ENCODE data around the gene MELK. TPM values are rescaled to one million over a fixed set of nuclear protein-coding genes. Genes with fewer than 3 reads are reported as not detected.

The MELK gene
- total RNA-seq, 1 donor from 2014 or later, result 56.0 TPM

DNA sequence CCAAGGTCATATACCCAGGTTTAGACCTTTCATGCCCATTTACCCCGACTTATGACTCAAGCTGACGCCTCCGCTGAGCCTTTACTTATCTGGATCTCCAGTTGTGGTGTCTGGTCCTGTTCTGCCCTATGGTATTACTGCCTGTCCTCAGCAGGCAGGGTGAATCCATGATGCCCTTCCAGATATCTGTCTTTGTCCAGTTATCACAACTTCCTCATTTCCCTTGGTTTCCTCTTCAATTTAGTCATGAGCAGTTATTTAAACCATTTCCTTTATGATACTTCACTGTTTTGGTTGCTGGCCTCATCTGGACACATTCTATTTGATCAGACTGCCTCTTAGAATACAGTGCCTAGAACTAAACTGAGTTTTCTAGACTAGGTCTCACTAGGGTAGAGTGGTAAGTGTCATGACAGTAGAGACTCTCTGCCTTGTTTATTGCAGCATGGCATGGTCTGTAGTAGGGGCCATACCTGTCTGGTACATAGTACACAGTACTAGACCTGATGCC is 93.3 kb downstream of the MELK start:
- intact Hi-C loops (cut with micrococcal nuclease), result no loop called here

DNA sequence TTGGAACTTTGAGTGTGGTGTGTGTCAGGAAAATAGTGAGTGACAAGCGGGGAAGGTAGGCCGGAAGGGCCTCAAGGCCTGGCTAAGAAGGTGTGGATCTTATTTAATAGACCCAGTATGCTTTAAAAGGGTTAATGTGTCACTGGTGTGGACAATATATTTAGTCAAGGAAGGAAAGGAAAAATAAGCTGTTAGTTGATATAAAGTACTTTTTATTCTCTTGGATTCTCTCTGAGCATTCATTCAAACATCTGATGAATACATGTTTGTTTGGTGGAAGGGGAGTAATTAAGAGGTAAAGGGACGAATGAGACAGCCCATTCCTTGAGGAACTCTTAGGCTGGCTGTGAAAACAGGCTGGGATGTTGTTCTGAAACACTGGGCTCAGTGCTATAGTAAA is 98.9 kb downstream of the MELK start:
- intact Hi-C loops (cut with micrococcal nuclease), result no loop called here

- intact Hi-C loops (cut with micrococcal nuclease), result no loop called here
Measured at GRCh38 chr9:36676091-36676490, 103.4 kb downstream of the MELK start.

- intact Hi-C loops (cut with micrococcal nuclease), result no loop called here
Measured at GRCh38 chr9:36676778-36677485, 104.2 kb downstream of the MELK start.

DNA sequence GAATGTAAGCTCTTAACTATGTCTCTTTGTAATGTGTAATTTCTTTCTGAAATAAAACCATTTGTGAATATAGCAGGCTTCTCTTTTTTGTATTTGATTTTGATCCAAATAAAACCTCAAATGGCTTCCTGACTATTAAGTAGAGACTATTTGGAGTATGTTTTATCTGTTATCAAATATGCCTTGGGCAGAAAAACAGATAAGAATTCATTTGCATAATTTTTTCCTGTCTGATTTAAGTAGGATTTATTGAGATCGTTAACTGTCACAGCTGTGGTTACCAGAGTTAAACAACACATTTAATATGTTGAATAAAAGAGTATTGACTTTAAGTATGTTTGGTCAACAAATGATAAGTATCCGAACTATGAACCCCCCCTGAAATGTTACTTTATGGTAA is 104.9 kb downstream of the MELK start:
- intact Hi-C loops (cut with micrococcal nuclease), result no loop called here

GRCh38 chr9:36679710-36680109 is 107.0 kb downstream of the MELK start:
- intact Hi-C loops (cut with micrococcal nuclease), result no loop called here

DNA sequence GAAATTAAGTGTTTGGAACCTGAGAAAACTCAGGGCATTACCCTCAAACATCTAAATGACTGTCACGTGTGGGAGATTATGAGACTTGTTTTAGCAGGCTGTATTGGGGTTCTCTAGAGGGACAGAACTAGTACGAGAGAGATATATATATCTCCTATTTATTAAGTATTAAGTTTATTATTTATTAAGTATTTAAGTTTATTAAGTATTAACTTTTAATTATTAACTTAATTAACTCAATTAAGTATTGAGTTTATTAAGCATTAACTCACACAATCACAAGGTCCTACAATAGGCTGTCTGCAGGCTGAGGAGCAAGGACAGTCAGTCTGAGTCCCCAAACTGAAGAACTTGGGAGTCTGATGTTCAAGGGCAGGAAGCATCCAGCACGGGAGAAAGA is 113.8 kb downstream of the MELK start:
- intact Hi-C loops (cut with micrococcal nuclease), result no loop called here

DNA sequence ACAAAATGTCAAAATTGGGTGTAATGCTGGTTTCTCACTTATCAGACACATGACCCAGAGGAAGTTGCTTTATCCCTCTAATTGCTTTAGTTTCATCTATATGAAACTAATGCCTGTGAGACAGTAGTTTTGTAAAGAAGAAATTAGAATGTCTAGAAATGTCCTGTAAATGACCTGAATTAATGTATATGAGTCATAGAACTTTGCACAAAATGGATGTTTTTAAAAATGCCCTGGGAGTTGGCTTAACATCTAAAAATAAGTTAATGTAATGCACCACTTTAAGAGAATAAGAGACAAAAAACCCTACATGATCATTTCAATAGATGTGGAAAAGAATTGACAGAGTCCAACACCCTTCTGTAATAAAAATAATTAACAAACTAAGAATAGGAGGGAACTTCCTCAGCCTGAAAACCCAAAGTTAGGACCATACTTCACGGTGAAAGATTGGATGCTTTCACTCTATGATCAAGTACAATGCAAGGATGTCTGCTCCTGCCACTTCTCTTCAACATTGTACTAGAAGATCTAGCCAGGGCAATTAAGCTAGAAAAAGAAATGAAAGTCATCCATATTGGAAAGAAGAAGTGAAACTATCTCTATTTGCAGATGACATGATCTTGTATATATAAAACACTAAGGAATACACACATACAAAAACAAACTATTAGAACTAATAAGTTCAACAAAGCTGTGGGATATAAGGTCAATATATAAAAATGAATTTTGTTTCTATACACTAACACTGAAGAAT is 117.9 kb downstream of the MELK start:
- intact Hi-C loops (cut with micrococcal nuclease), result no loop called here

GRCh38 chr9:36691671-36692070 is 119.0 kb downstream of the MELK start:
- intact Hi-C loops (cut with micrococcal nuclease), result no loop called here

DNA sequence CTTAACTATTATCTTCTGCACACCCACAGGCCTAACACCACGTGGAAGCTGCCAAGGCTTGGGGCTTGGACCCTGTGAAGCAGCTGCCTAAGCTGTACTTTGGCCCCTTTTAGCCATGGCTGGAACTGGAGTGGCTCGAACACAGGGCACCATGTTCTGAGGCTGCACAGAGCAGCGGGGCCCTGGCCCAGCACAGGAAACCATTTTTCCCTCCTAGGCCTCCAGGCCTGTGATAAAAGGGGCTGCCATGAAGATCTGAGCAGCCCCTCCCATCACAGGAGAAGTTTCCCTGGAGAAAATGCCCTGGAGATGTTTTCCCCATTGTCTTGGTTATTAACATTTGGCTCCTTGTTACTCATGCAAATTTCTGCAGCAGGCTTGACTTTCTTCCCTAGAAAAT is 126.3 kb downstream of the MELK start:
- intact Hi-C loops (cut with micrococcal nuclease), result no loop called here

DNA sequence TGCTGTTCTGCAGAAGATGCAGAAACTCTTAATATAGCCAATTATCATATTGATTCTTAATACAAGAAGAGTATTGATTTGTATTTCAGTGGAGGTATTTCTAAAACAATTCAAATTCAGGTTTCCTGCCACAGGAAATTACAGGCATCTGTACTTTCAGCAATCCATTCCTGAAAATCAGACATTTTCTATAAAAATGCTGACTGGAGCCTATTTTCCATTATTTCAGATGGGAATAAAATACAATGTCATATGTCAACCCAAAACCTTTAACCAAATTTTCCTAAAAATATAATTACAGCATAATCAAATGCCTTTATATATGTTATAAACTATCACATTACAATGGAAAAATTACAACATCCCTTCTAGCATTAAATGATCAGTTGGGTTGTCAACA is 131.5 kb downstream of the MELK start:
- intact Hi-C loops (cut with micrococcal nuclease), result no loop called here

GRCh38 chr9:36713515-36714490 is 141.1 kb downstream of the MELK start:
- intact Hi-C loops (cut with micrococcal nuclease), result no loop called here

GRCh38 chr9:36716496-36716895 is 143.8 kb downstream of the MELK start:
- intact Hi-C loops (cut with micrococcal nuclease), result no loop called here

- intact Hi-C loops (cut with micrococcal nuclease), result no loop called here
Measured at GRCh38 chr9:36717276-36717675, 144.6 kb downstream of the MELK start.

- intact Hi-C loops (cut with micrococcal nuclease), result no loop called here
Measured at GRCh38 chr9:36718612-36719011, 145.9 kb downstream of the MELK start.

DNA sequence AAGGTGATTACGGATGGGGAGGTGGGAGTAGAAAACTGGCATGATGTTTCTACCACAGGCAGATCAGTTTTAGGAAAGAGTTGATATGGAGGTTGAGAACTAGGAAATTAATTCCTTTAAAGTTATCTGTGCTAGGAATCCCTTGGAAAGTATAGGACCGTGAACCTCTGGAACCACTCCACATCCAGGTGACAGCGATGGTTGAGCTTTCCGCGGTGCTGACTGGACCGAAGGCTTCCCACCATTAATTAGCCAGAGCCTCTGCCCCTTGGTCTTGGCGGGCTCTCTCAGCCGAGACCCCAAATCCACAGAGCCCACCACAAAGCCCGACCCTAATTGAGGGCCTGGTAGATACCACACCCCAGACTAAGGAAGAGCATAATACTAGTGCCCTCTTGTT is 147.3 kb downstream of the MELK start:
- intact Hi-C loops (cut with micrococcal nuclease), result no loop called here

DNA sequence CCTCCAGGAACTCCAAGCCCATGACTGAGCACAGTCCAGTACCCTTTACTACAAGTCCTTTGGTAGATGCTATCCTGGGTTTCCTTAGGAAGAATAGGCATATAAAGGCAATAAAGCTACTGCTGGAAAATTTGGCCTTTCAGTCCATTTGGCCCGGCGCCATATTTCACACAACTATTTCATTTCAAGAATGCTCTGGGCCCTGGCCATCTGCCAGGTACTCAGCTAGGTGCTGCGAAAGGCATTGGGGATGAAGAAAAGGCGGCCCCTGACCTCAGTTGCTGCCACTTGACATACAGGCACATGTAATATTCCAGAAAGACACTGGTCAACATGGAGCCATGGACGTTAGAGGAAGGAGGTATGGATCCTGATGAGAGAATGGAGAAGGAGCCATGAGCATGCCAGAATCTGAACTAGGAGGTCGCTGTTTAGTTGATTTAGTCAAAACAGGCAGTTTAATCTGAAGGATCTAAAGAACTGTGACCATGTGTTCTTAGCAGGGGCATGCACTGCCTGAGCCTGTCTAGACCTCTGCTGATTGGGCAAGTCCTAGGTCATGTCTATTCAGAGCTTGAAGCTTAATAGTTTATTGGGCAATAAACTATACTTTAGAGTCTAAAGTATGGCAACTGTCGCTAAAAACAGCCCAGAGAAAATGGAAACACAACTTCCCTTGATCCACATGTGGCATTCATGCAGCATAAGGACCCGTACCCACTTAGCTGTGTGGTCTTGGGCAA is 149.3 kb downstream of the MELK start:
- intact Hi-C loops (cut with micrococcal nuclease), result no loop called here

DNA sequence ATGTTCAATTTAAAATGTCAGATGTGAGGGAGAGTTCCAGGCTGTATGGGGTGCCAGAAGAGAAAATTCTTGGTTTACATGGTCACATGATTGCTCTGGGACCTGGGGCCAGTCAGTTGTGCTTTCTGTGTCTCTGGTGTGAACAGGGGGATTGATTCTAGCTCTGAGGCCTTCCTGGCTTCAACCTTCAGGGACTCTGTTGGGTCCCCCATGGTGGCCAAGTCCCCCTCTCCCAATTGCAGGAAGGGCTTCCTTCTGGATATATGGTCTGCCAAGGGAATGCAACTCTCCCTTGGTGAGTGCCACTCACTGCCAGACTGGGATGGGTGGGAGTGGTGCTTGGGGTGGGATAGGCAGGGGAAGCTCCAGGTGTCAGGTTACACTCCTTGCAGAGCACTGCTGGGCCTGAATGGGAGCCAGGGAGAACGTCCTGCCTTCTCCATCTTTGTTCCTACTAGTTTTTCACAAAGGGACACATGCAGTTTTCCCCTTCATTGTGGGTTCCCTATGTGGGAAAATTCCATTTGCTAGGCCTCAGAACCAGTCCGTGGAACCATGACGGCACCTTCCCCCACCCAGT is 153.2 kb downstream of the MELK start:
- intact Hi-C loops (cut with micrococcal nuclease), result no loop called here

All from T-helper 2 cell treated with Interferon-gamma antibody and Interleukin-4, amounts not matched to agents 100 ng/mL and 5 ng/mL, for 36 hours (primary cell).